SK-N-MC (cell line): ENCODE results near the gene ODC1.

ENCODE experiments used
- EZH2 ChIP-seq: fragments of 200-600 bp; sonication (generic); IDR thresholded peaks from one replicate; pipeline ENCODE4 v1.6.1; 2017; ENCODE audit warnings: antibody characterized with exemption
- POLR2AphosphoS5 ChIP-seq: IDR thresholded peaks from 2 replicates; pipeline ENCODE4 v1.6.1; 2012; ENCODE audit warnings: mild to moderate bottlenecking, low read depth, low read length, borderline replicate concordance

DNA sequence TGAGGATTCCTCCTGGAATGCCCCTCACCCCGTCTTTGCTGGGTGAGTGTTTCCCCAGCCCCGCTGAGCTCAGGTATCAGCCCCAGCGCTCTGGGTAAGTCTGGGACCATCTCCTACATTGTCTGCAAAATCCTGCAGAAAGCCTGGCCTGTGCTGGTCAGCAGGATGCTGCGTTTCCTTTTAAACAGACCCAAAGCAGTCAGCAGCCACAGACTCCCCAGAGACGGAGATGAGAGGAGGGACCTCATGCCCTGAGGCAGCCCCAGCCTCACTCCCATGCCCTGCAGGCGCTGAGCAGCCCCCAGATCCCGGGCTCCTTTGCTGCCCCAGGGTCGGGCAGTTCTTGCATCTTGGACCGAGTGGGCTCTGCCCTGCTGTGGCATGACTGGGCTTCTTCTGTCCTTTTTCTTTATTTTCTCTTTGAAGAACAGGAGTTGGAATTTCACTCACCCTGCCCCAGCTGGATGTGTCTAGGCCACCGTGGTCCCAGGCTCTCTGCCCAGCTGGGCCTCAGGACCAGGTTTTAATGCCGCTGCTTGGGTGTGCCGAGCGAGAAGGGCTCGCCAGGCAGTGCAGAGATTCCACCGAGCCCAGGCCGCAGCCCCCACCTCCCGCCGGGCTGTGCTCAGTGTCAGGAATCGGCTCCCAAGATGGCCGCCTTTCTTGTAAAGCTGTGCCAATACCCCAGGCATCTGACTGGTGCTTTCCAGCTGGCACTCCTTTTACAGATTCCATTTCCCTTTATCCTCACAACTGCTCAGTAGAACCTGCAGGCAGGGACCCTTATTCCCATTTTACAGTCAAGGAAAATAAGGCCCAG is 43.6 kb downstream of the ODC1 start:
- TF ChIP-seq EZH2 (no peak), POLR2AphosphoS5 (no peak)
